Dermis microvascular lymphatic vessel endothelial cell (primary cell): ENCODE measurements around the gene KIFC3. TPM values are rescaled to one million over a fixed set of nuclear protein-coding genes. Genes with fewer than 3 reads are reported as not detected.
"Not testable (repeated sequence)": the region's sequence is repeated elsewhere in the genome, so short reads cannot be mapped to it uniquely, and the experiment has no call there.

ENCODE experiments used
- DNase-seq, 2 donors: peaks; one replicate each; pipeline versions ENCODE4 v3.0.0 to v3.0.0-alpha.2; 2010; ENCODE audit warnings: low read depth in 2 of 2
- total RNA-seq: library from RNA; depleted of rRNA; stranded (reverse); fragments of >200 nt; gene quantifications from 2 replicates; pipeline ENCODE4 v1.2.1, GENCODE V29; 2014

KIFC3 gene, protein sequence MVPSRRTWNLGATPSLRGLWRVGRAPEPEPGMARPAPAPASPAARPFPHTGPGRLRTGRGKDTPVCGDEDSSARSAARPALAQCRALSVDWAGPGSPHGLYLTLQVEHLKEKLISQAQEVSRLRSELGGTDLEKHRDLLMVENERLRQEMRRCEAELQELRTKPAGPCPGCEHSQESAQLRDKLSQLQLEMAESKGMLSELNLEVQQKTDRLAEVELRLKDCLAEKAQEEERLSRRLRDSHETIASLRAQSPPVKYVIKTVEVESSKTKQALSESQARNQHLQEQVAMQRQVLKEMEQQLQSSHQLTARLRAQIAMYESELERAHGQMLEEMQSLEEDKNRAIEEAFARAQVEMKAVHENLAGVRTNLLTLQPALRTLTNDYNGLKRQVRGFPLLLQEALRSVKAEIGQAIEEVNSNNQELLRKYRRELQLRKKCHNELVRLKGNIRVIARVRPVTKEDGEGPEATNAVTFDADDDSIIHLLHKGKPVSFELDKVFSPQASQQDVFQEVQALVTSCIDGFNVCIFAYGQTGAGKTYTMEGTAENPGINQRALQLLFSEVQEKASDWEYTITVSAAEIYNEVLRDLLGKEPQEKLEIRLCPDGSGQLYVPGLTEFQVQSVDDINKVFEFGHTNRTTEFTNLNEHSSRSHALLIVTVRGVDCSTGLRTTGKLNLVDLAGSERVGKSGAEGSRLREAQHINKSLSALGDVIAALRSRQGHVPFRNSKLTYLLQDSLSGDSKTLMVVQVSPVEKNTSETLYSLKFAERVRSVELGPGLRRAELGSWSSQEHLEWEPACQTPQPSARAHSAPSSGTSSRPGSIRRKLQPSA
- 31.1 and 63.8 TPM in 2 replicates for total RNA-seq

DNA sequence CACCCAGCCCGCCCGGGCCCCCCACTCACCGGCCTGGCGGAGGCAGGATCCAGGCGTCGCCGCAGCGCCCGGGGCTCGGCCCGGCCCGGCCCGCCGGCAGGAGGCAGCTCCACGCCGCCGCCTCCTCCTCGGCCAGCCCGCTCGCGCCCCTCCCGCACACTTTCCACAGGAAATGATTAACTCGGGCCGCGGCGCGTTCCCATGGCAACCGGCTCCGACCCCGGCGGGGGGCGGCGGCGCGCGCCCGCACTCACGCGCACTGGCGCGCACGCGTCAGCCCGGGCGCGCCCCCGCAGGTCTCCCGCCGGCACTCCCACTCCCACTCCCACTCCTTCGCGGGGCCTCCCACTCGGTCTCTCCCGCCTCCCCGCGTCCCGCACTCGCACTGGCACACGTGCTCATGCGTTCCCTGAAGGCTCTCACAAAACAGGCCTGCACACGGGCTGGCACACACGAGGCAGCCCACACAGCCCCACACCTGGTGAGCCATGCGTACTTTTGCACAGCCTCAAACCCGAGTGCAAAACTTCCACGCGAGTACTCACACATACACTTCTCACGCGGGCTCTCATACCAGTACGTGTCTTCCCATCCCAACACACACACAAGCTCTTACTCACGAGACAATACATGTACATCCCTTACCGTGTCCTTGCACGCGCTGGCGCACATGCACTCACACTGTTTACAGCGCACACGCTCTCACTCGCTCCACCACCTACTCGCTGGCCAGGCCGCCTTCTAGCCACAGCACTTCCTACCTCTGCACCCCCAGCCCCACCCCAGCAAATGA, at the start of gene KIFC3:
TSS of gene KIFC3 (minus strand) at position 151 of the 793 bp plus-strand sequence. CDS start 4,248 bp downstream, outside the sequence.
- DNase-seq, result peak; percentile 68 to 89

DNA sequence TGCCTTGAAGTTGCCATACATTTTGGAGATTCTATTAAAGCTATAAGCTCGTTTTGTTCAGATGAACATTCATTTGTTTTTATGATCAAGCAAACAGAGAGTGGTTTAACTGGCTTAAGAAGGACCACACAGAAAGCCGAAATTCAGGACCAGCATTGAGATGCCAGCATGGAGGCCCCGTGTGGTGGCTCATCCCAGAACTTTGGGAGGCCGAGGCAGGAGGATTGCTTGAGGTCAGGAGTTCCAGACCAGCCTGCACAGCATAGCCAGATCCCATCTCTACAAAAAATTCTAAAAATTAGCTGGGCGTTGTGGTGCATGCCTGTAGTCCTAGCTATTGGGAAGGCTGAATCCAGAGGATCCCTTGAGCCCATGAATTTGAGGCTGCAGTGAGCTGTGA, 45.9 kb upstream of the KIFC3 start:
- no peak for DNase-seq

DNA sequence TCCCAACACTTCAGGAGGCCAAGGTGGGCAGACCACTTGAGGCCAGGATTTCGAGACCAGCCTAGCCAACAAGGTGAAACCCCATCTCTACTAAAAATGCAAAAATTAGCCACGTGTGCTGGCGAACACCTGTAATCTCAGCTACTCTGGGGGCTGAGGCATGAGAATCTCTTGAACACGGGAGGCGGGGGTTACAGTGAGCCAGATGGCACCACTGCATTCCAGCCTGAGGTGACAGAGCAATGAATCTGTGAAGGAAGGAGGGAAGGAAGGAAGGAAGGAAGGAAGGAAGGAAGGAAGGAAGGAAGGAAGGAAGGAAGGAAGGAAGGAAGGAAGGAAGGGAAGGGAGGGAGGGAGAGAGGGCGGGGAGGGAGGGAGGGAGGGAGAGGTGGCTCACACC, 44.6 kb upstream of the KIFC3 start:
- not testable (repeated sequence) for DNase-seq

DNA sequence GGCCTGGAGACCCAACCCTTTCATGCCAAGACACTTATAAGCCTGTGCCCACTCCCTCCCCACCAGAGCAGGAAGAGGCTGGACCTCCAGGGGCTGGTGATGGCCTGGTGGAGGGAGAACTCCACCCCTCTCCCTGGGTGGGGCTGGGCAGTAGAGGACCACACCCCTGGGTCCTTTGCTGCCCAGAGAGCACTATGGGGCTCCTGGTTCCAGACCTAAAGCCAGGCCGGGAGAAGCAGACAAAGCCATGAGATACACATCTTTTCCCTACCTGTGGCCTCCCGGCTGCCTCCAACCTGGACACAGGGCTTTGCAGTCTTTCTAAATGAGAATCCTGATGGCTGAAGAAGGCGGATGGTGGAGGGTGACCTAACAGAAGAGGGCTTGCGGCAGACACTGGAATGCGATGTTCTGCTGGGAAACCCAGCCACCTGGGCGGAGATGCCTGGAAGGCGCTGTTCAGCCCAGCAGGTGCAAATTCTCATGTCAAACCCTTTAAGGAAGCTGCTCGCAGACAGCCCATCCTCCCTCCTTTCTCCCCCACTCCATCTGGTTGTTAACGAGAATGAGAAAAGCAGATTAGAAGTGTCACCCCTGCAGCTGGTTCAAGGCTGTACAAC, 43.9 kb upstream of the KIFC3 start:
- no peak for DNase-seq

DNA sequence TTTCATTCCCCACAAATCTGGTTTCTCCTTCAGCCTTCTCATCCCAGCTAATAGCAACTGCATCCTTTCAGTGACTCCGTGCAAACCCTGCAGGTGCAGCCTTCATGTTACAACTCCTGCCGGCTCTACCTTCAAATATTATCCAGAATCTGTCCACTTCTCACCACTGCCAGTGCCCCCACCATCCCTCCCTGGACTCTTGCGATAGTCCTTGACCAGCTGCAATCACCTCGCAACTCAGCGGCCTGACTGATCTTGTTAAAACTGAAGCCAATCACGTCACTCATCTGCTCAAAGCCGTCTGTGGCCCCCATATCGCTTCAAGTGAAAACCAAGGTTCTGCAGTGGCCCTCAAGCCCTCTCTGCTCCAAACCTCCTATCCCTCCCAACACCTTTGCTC, 42.8 kb upstream of the KIFC3 start:
- no peak for DNase-seq

DNA sequence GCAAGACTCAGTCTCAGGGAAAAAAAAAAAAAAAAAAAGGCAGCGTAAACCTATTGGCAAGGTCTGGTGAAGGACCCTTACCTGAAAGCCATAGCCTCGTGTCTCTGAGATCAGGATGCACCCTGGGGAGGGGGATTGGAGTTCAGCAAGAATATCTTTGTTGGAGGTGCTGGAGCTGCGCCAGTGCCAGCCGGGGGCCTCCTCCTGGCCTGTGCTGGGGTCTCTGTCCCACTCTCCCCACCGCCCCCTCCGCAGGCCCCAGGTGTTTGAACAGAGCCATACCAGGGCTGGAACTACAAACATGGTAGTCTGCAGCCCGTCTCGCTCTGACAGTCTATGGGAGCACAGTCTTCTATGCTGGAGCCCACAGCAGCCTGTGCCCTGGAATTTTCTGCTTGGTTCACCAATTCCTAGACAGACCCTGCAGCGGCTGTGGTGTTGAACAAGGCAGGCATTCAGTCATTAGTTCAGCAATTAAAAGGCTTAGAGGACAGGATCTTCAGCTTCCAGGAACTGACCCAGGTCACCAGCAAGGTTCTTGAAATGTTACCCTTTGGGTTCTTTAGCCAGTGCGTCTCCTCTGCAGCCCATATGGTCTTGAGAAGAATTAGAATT, 42.2 kb upstream of the KIFC3 start:
- DNase-seq, result no peak

DNA sequence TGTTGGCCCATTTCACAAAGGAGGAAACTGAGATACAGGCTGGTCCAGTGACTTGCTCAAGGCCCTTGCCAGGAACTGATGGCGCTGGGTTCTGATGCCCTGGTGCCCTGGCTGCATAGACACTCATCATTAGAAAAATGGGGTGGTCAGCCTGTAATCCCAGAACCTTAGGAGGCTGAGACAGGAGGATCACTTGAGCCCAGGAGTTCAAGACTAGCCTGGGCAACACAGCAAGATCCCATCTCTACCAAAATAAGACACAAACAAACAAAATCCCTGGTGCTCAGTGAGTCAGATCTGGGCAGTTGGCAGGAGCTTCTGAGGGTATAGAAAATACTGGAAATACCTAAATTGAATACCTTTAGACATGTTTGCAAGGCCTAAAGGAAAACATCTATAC, 41.1 kb upstream of the KIFC3 start:
- DNase-seq, result no peak

DNA sequence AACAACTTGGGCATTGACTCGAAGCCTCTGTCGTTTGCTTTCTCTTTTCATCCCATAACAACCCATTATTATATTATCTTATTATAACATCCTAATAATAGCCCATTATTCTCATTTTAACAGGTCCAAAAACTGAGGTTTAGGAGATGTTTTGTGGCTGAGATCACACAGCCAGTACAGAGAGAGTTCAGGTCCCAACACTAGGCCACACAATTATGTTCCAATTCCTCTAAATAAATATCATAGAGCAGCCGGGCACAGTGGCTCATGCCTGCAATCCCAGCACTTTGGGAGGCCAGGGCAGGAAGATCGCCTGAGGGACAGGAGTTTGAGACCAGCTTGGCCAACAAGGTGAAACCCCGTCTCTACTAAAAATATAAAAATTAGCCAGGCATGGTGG, 40.3 kb upstream of the KIFC3 start:
- DNase-seq, result no peak

DNA sequence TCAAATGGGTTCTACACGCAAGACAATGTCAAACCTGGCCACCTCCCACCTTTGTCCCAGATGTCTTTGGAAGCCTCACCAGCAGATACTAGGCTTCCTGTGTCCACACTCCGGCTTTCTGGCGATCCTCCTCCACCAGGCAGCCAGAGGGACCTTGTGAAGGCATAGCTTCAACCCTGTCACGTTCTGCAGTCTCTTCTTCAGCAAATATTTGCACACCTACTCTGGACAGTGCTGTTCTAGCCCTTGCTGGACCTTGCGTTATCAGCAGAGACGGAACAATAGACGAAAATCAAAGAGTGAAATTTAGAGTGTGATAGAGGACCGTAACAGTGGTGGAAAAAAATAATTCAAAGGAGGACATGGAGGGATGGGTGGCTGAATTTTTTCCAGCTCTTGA, 38.5 kb upstream of the KIFC3 start:
- no peak for DNase-seq

DNA sequence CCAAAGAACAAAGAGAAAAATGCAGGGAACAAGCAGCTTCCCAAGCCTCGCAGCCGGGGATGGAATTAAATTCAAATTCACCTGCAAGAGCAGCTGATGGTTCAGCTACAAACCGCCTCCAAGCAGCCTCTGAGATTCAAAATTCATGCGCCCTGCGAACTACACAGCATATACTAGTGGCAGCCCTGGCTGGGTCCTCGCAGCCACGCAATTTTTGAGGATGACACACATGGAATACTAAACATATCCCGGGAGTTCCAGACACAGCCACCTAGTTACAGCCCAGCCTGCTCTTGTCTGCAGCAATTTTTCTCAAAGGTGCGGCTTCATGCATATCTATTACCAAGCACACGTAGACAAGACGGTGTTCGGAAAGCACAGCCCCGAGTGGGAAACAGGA, 35.9 kb upstream of the KIFC3 start:
- no peak for DNase-seq

DNA sequence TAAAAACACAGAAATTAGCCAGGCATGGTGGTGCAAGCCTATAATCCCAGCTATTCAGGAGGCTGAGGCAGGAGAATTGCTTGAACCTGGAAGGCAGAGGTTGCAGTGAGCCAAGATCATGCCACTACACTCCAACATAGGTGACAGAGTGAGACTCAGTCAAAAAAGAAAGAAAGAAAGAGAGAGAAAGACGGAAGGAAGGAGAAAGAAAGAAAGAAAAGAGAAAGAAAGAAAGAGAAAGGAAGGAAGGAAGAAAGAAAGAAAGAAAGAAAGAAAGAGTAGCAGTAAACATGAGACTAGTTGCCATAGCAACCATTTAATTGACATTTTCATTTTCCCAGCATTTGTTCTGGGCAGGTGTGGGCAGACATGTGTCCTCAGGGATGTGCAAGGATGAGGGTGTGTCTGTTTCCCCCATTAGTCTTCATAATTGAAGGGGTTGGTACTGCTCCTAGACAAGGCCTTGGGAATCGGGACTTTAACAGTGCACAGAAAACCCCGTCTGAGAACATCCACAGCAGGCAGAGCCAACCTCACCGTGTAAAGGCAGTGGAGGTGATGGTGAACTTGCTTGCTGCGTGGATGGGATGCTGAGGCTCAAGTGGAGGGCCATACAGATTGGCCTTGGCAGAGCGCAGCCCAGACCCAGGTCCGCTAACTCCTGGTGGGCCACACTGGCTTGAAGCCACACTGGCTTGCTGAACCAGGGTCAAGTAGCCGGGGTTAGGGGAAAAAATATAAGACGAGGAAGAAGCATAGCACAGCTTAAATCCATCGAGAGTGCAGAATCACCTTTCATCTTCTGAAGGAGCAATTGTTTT, 35.2 kb upstream of the KIFC3 start:
- DNase-seq, result no peak

DNA sequence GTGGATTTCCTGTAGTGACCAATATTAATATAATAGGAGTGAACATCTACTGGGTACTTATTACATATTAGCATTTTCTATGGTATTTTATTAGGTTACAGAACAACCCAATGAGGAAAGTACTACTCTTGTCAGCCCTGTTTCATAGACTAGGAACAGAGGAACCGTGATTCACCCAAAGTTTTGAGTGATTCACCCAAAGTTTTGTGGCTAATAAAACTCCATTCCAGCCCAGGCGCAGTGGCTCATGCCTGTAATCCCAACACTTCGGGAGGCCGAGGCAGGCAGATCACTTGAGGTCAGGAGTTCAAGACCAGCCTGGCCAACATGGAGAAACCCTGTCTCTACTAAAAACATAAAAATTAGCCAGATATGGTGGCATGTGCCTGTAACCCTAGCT, 33.1 kb upstream of the KIFC3 start:
- not testable (repeated sequence) for DNase-seq

DNA sequence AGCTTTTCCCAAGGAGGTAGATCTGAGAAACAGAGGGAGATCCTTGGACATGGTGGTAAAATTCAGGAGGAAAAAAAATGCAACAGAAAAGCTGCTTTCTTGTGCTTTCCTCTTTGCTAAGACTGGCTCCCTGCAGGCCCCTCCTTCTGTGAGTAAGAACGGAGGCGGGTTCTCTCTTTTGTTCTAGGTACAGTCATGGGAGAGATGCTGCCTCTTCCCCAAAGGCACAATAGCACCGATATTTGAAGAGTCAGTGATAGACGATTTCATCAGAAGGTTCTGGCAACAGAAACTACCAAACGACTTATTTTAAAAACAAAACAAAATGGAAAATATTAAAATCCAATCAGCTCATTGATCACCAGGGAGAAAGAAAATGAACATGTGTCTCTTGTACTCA, 32.6 kb upstream of the KIFC3 start:
- DNase-seq, result no peak

DNA sequence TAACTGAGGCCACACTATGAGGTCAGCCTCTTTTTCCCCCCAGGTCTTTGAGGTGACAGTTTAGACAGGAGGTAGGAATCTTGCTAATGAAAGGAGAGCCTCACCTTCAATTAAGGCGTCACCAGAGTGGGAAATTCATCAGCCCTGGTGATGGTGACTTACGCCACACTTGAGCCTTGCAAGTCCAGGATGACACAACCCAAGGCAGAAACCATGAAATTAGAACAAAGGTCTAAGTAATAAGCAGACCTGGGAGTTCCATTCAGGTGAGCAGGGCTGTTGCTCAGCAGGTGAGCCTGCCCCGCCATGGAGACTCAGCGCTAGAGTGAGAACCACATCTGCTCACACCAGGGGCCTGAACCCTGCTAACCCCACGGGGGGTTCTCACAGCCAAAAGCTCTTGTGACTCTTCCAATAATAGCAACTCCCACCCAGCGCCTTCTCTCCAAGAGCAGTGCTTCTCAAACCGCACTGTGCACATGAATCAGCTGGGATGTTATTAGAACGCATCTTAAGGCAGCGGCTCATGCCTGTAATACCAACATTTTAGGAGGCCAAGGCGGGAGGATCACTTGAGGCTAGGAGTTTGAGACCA, 28.7 kb upstream of the KIFC3 start:
- DNase-seq, result no peak

DNA sequence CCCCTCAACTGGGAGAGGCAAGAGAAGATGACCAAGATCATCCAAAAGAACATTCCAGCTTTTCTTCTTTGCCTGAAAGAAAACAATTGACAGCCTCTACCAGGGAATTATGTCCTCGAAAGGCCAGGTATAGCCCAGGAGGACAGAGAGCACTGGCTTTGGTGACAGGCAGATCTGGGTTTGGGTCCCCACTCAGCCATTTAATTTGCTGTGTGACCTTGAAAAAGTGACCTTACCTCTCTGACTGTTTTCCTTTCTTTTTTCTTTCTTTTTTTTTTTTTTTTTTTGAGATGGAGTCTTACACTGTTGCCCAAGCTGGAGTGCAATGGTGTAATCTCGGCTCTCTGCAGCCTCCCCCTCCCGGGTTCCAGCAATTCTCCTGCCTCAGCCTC, 27.7 kb upstream of the KIFC3 start:
- no peak for DNase-seq

DNA sequence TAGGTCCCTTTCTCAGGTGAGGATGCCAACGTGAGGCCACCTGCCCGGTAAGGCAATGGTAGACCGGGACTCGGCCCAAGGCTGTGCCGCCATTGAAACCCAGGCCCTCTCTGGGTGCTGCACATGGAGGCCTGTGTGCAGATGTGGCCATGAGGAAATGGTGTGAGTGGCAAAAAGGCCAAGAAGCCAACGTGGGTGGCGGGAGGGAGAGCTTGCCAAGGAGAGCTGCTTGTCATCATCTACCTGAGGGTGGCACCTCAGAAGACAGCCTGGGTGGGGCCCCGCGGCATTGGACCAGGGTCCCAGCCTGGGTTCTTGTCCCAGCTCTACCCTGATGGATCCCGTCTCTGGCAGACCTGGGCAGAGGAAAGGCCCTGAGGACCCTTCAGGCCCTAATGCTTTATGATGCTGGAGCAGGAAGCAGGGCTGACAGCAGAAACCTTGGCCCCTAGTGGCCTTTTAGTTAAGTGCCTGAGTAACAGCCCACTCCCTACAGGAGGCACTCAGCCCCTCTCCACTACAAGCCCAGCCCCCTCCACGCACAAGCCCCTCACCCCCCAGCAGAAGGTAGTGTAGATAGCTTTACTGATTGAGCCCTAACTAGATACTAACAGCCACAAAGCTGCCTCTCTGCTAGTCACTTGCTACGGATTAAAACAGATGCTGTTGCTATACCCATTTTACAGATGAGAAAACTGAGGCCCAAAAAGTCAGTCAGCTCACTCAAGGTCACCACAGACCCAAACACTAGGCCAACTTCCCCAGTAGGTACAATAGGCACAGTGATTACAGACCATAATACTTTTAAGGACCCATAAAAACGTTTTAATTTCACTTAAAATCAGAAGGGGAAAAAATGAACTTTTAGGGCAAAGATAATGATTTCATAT, 26.2 kb upstream of the KIFC3 start:
- DNase-seq, result no peak

DNA sequence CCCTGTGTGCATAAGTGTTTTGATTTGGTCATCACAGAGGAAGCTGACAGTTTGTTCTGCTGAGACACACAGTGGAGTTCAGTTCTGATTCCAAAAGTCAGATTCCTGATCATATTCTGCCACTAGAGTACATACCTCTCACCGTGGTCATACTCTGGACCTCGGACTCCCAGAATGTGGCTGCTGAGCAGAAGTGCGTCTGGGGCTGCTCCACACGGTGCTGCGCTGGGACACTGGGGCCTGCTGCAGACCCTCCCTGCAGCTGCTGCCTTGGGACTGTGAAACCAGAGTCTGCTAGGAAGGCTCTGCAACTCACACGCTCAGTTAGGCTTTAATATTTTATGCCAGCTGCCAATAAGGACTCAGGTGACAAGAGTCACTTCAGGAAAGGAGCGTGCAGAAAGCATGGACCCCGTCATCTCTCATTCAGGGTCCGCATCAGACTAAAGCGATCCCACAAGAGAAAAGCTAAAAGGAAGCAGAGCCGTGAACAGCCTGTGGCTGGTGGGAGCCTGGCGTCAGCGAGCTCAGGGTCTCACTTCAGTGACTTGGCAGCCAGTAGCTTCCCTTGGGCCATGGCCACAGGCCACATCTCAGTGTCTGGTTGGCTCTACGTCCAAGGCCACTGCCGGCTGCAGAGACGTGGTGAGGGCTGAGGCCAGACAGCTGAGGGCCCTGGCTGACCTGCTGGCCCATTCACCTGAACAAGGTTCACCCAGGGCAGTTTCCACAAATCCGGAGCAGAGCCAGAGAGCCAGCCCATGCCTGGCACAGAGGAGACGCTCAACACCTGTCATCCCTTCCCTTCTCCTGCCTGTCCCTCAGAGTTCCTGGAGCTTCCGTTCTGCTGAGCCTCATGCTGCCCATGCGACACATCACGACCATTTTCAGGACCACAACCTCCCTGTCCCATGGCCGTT, 24.7 kb upstream of the KIFC3 start:
- no peak for DNase-seq

DNA sequence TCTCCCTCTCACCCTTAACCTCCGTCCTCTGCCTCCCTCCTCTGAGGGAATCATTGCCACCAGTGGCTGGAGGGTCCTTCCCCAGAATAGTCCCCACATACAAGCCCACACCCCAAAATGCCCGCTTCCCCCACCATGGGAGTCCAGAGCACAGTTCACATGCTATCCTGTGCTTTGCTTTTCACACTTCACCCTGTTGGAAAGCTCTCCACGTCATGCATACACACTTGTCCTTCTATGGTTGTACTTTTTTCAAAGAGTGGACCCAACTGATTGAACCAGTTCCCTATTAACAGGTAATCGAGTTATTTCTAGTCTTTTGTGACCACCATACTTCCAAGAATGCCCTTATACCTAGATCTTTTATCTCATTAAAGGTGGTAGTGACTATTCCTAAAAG, 23.8 kb upstream of the KIFC3 start:
- DNase-seq, result no peak
